Measurements from ENCODE around the gene ITFG1. TPM values are rescaled to one million over a fixed set of nuclear protein-coding genes. Genes with fewer than 3 reads are reported as not detected.

ITFG1 gene
- total RNA-seq, 1 donor from 2014 or later, result 50.3 TPM

DNA sequence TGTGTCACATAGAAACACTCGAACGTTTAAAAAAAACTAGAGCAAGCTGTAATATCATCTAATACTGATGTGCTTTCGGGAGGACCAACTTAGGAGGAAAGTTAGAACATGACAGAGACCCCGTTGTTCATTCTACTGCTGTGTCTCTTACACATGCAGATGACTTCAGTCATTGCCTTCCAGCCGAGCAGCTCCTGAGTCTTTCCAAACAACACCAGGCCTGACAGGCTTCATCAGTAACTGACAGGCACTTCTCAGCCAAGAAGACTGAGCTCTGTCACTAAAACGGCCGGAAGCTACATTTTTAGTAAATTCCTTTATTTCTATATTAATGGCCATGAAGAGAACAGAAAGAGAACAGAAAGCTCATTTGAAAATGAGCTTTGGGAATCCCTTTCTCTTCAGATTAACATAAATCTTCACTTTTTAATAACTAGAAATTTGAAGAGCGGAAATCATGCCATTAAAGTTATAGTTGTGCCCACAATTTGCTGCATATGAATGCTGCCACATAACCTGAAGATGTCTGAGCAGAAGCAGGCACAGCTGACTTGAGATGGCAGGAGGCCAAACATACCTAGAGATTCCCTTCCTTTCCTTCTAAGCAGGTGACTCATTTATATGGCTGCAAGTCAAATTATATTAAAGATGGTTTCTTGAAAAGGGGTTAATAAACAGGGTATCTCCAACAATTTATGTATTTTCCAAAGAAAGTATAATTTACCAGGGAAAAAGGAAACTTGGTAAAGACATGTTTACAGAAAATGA lies 148.9 kb downstream of the ITFG1 start:
- peak; percentile 26 for DNase-seq (ENCODE audit: low read depth)
- H3K4me3 ChIP-seq (ENCODE audit: low read depth, low read length), result no peak overlapping the region
- TF ChIP-seq CTCF (conservative IDR thresholded peaks at IDR 0.05; ENCODE audit: low read depth, low read length), result no peak

- no peak for DNase-seq (ENCODE audit: low read depth)
- no peak overlapping the region for H3K4me3 ChIP-seq (ENCODE audit: low read depth, low read length)
- TF ChIP-seq CTCF (conservative IDR thresholded peaks at IDR 0.05; ENCODE audit: low read depth, low read length), result no peak
Observed at GRCh38 chr16:47310792-47311211, 150.1 kb downstream of the ITFG1 start.

DNA sequence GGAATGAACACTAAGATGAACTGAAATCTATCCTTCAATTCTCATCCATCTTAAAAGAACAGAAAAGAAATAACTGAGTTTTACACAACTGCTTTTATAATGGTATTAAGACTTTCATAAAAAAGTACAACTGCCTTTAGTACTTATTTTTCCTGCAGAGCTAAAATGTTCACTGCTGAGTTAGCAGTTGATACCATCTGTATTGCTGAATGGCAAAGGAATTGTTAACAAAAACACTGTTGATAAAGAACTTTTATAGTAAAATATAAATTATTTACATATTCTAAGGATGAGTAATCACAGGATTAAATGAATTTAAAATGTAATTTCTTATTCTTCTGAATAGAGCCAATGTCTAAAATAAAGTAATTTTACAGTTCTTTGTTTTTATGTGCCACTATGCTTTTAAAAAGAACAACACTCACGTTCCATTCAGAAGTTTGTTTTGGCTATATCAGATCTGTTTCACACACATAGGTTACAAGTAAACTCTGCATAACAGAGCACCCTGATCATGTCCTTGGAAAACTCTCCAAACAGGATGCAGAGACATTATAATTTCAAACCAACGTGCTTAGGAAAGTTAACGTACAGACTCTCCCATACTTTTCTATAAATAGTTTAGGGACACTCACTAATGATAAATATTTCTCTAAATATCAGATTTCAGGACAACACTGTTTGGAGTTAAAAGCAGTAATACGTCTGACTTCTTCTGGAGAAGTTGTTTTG lies 151.1 kb downstream of the ITFG1 start:
- no peak for DNase-seq (ENCODE audit: low read depth)
- TF ChIP-seq CTCF (conservative IDR thresholded peaks at IDR 0.05; ENCODE audit: low read depth, low read length), result no peak
- no peak overlapping the region for H3K4me3 ChIP-seq (ENCODE audit: low read depth, low read length)

- DNase-seq (ENCODE audit: low read depth), result no peak
- no peak for TF ChIP-seq CTCF (conservative IDR thresholded peaks at IDR 0.05; ENCODE audit: low read depth, low read length)
- no peak overlapping the region for H3K4me3 ChIP-seq (ENCODE audit: low read depth, low read length)
Observed at GRCh38 chr16:47308601-47309000, 152.3 kb downstream of the ITFG1 start.

DNA sequence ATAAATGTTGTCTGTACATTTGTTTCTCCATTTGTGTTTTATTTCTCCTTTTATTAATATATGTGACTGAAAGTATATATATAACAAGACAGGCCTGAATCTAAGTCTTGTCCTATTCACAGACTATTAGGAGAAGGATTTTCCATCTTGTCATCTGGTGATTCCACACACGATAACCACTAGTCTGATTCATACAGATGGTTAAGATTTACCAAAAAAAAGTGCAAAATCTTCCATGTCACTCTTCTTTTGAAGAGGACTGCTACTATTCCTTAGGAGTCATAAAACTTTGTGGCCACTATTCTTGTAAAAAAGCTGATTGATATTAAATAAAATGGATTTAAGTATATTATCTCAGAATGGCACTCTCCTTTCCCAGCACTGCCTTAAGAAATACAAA lies 156.3 kb downstream of the ITFG1 start:
- DNase-seq (ENCODE audit: low read depth), result no peak
- no peak for TF ChIP-seq CTCF (conservative IDR thresholded peaks at IDR 0.05; ENCODE audit: low read depth, low read length)
- H3K4me3 ChIP-seq (ENCODE audit: low read depth, low read length), result no peak overlapping the region

DNA sequence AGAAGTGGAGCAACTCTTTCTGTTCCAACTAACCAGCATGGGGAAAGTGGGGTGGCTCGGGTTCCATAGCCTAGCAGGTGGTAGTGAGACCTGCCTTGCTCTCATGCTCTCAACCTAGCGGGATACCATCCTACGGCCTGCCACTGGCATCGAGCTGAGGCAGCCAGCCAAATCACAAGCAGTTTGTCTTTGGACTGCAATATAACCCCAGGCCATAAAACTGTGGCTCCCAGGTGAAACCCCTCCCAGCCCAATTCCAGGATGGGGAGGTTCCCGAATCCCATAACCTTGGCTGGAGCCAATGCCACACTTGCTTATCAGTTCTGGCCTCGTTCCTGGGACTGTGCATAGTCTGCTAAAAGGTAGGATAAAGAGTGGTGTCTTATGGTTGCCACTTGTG lies 161.3 kb downstream of the ITFG1 start:
- TF ChIP-seq CTCF (conservative IDR thresholded peaks at IDR 0.05; ENCODE audit: low read depth, low read length), result no peak
- H3K4me3 ChIP-seq (ENCODE audit: low read depth, low read length), result no peak overlapping the region
- DNase-seq (ENCODE audit: low read depth), result no peak

All from epithelial cell of proximal tubule (primary cell).